Thyroid gland (tissue), 4 donors: ENCODE results near the gene JPT2.

Source experiments
- CTCF ChIP-seq, 6 experiments: fragments of 200-600 bp in 3 of 6; fragments of 450-650 bp in 3 of 6; sonication (generic) in 3 of 6; IDR thresholded peaks; one replicate each; pipeline ENCODE4 v1.5.1; 2016 to 2019; ENCODE audit warnings: antibody characterized with exemption in 6 of 6, mild to moderate bottlenecking in 2 of 6, inconsistent platforms in 1 of 6, moderate library complexity in 1 of 6
- POLR2A ChIP-seq, 2 donors: fragments of 450-650 bp; IDR thresholded peaks; one replicate each; pipeline ENCODE4 v1.6.1; 2017; ENCODE audit warnings: antibody characterized with exemption in 2 of 2, mild to moderate bottlenecking in 2 of 2, moderate library complexity in 1 of 2

- TF ChIP-seq CTCF (IDR thresholded peaks at IDR 0.05) (no peak), POLR2A (IDR thresholded peaks at IDR 0.05) (no peak)
Observed at GRCh38 chr16:1654505-1655268, 23.4 kb upstream of the JPT2 start.
